Right renal pelvis (tissue), 4 donors: ENCODE data around the gene AP1M1. TPM values are rescaled to one million over a fixed set of nuclear protein-coding genes. Genes with fewer than 3 reads are reported as not detected.
A peak's percentile ranks its signal among the peaks of the same experiment; 100 is the strongest.

Source experiments
- DNase-seq, 4 donors: peaks; one replicate each; pipeline ENCODE4 v3.0.0-alpha.2; 2013; ENCODE audit warnings: low read depth in 4 of 4, low spot score in 3 of 4, missing footprints in 1 of 4
- polyA plus RNA-seq, 4 donors: library from polyadenylated mRNA; unstranded; fragments of 120-200 nt; gene quantifications; one replicate each; pipeline ENCODE4 v1.2.1, GENCODE V29; 2013; ENCODE audit not compliant: insufficient read length in 4 of 4

The AP1M1 gene
- polyA plus RNA-seq, 4 donors: 55.5 to 68.6 (median 59.8) TPM

DNA sequence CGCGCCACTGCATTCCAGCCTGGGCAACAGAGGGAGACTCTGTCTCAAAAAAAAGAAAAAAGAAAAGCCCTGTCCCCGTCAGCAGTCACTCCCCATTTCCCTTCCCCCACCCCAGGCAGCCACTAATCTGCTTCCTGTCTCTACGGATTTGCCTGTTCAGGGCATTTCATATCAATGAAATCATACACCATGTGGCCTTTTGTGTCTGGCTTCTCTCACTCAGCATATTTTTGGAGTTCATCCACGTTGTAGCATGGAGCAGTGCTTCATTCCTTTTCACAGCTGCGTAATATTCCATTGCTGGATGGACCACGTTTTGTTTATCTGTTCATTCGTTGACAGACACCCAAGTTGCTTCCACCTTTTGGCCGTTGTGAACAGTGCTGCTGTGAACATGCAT lies 90.8 kb downstream of the AP1M1 start:
- no peak for DNase-seq

- DNase-seq: no peak
Observed at GRCh38 chr19:16289594-16289993, 91.9 kb downstream of the AP1M1 start.

DNA sequence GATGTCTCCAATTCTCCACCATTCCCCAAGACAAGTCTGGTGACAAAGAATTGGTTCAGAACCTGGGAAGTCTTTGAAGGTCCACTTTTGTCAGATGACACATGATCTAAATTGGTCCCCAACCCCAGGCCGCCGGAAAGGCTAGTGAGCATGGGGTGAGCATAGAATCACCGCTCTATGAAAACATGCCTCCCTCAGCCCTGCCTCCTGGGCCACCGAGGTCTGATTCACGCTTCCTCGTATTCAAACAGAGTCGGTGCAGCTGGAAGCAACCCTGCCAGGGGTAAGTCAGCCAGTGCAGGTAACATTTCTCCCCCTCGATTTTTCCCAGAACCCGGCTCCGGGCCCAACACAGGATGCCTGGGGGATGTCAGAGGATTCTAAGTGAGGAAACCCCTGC lies 93.0 kb downstream of the AP1M1 start:
- DNase-seq: no peak

DNA sequence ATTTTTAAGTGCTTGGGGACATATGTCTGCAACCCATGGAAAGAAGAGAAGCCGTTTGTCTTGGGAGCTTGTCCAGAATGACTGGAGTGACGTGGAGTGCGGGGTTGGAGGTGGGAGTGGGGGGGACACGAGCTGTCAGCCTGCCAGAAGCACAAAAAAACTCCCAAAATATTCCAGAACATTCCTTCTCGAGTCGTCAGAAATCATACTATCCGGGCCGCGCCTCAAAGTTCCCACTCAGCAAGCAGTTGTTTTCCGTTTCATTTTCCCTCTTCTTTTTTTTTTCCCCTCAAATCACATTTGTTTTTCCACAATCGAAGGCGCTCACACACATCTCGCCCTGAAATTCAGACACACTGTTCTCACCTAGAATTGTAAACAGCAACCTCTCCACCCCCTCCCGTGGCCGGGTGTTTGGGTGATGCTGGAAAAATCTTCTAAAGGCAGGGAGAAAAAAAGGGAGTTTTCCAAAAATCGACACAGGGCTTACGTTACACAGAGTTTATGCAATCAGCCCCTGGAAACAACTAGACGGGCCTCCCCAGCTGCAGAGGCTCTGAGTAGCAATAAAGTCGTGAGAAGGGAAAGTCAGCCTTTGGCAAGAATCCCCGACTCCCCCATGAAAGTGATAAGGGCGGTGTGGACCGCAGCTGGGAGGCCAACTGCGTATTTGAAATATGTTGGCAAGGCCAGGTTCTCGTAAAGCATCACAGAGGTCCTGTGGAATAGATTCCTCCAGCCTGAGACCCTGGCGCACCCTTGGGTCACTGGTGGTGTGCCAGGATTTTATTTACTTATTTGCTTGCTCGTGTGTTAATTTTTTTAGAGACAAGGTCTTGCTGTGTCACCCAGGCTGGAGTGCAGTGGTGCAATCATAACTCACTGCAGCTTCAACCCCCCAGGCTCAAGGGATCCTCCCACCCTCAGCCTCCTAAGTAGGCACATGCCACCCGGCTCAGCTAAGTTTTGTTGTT lies 95.7 kb downstream of the AP1M1 start:
- DNase-seq: peak; percentile 78 to 91 (median 88)

- no peak for DNase-seq
Observed at GRCh38 chr19:16295057-16295456, 97.3 kb downstream of the AP1M1 start.

Other genes starting within 250 kb of the AP1M1 start
- gene OR10H4, start 248.9 kb upstream of the AP1M1 start, polyA plus RNA-seq: not detected
- 100 to 1,000 TPM; 514 to 601 (median 585) TPM for gene TPM4, start 121.4 kb upstream of the AP1M1 start, polyA plus RNA-seq
- 10 to 100 TPM; 77.5 to 84.2 (median 79.1) TPM for gene RAB8A, start 86.0 kb upstream of the AP1M1 start, polyA plus RNA-seq
- gene HSH2D, start 54.2 kb upstream of the AP1M1 start, polyA plus RNA-seq: under 1 TPM; 0.30 to 0.95 (median 0.44) TPM
- not detected for gene CIB3, start 24.4 kb upstream of the AP1M1 start, polyA plus RNA-seq
- gene FAM32A, start 12.5 kb upstream of the AP1M1 start, polyA plus RNA-seq: 100 to 1,000 TPM; 117 to 128 (median 120) TPM
- 10 to 100 TPM; 22.5 to 45.9 (median 25.2) TPM for gene KLF2, start 126.9 kb downstream of the AP1M1 start, polyA plus RNA-seq